Epithelial cell of proximal tubule (primary cell): ENCODE results near the gene TOP3B. TPM values are rescaled to one million over a fixed set of nuclear protein-coding genes. Genes with fewer than 3 reads are reported as not detected.

Experiments
- DNase-seq: peaks from one replicate; pipeline ENCODE4 v3.0.0-alpha.2; 2011; ENCODE audit warnings: low read depth
- H3K4me3 ChIP-seq: 2 replicates; pipeline ENCODE4 v1.5.1; 2011; ENCODE audit warnings: low read depth, mild to moderate bottlenecking, low read length
- total RNA-seq: library from RNA; depleted of rRNA; stranded (reverse); fragments of >200 nt; gene quantifications from 2 replicates; pipeline ENCODE4 v1.2.3, GENCODE V29; 2015
- TF ChIP-seq, protein P1 (sequence below): conservative IDR thresholded peaks from 2 replicates; pipeline ENCODE4 v1.5.1; 2012; ENCODE audit warnings: low read depth, mild to moderate bottlenecking, low read length

Gene TOP3B
- total RNA-seq, result 27.9 and 30.2 TPM in 2 replicates

DNA sequence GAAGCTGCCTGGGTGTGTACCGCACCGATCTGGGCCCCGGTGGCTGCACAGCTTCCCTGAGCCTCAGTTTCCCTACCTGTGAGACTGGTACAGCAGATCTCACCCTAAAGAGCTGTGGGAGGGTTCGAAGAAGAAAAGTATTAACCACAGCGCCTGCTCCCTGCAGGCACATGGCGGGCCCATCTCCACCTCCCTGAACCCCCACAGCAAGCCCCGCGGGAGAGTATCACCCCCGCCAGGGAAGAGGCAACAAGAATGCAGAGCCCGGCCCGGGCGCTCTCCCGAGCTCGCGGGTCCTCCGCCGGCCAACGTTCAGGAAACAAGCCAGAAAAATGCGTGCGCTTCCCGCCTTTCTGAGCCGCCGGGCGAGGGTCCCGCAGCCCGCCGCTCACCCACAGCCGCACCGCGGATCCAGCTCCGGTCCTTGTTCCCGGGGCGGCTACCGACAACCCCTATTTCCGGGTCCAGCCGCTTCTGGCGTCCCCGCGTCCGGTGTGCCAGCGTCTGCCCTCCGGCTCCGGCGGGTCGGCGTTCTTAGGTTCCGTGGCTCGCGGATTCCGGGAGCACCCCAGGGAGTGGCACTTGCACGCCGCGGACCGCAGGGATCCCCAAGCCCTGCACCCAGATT is at the start of gene TOP3B:
TSS of gene TOP3B (minus strand) at position 450 of the 628 bp plus-strand sequence. CDS start 7,078 bp downstream, outside the sequence.
- TF ChIP-seq, protein P1, sequence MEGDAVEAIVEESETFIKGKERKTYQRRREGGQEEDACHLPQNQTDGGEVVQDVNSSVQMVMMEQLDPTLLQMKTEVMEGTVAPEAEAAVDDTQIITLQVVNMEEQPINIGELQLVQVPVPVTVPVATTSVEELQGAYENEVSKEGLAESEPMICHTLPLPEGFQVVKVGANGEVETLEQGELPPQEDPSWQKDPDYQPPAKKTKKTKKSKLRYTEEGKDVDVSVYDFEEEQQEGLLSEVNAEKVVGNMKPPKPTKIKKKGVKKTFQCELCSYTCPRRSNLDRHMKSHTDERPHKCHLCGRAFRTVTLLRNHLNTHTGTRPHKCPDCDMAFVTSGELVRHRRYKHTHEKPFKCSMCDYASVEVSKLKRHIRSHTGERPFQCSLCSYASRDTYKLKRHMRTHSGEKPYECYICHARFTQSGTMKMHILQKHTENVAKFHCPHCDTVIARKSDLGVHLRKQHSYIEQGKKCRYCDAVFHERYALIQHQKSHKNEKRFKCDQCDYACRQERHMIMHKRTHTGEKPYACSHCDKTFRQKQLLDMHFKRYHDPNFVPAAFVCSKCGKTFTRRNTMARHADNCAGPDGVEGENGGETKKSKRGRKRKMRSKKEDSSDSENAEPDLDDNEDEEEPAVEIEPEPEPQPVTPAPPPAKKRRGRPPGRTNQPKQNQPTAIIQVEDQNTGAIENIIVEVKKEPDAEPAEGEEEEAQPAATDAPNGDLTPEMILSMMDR, result no peak
- peak within 1 kb of the TSS; percentile 100 for H3K4me3 ChIP-seq
- no peak for DNase-seq

- DNase-seq, result no peak
- TF ChIP-seq, protein P1, result no peak
- no peak overlapping the region for H3K4me3 ChIP-seq
These were observed 48.8 kb upstream of the TOP3B start for GRCh38 chr22:22031183-22031945.

DNA sequence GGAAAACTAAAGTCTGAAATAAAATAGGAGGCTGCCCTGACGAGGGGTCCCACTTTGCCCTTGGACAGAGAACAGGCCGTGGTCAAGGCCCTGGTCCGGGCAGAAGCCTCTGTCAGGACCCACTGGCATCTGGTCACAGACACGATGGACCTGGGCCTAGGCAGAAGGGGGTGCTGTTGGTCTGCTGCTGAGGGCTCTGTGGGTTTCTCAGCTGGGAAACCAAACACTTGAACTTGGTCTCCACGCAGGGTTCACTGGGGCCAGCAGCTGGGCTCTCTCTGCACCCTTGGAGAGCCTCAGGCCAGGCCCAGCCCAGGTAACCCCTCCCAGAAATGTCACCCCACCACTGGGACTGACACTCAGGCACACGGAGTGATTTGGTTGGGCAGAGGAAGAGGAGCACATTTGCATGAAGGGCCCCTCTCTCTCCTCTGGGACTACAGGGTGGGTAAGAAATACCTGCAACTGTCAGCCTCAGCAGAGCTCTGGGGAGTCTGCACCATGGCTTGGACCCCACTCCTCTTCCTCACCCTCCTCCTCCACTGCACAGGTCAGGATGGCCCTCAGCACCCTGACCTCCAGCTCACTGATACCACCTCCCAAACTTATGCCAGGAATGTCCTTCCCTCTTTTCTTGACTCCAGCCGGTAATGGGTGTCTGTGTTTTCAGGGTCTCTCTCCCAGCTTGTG is 48.1 kb upstream of the TOP3B start:
- no peak overlapping the region for H3K4me3 ChIP-seq
- TF ChIP-seq, protein P1, result peak; percentile 41
- DNase-seq, result no peak

- TF ChIP-seq, protein P1, result no peak
- H3K4me3 ChIP-seq, result no peak overlapping the region
- no peak for DNase-seq
These were observed 45.4 kb upstream of the TOP3B start for GRCh38 chr22:22027955-22028354.

DNA sequence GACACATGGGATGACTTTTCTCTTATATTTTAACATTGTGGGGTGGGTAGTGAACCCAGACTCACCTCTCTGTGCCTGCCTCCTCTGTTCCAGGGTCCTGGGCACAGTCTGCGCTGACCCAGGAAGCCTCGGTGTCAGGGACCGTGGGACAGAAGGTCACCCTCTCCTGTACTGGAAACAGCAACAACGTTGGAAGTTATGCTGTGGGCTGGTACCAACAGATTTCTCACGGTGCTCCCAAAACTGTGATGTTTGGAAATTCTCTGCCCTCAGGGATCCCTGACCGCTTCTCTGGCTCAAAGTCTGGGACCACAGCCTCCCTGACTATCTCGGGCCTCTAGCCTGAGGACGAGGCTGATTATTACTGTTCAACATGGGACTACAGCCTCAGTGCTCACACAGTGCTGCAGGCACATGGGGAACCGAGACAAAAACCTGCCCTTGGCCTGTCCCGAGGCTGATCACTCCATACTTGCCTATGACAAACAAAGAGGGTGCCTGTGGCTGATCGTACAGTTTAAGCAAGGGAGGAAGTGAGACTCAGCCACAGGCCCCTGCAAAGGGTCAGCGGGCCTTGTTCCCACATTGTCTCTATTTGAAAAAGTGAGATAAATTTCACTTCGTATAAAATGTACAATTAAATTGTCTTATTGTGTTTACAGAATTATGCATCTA is 43.7 kb upstream of the TOP3B start:
- DNase-seq, result no peak
- TF ChIP-seq, protein P1, result no peak
- no peak overlapping the region for H3K4me3 ChIP-seq

GRCh38 chr22:22025320-22026156 is 43.0 kb upstream of the TOP3B start:
- H3K4me3 ChIP-seq, result no peak overlapping the region
- TF ChIP-seq, protein P1, result no peak
- DNase-seq, result no peak
